H1 (cell line): ENCODE results near the gene KRT80. TPM values are rescaled to one million over a fixed set of nuclear protein-coding genes. Genes with fewer than 3 reads are reported as not detected.

Experiments used
- CTCF ChIA-PET: fragments of 300-600 bp; sonication (Branson Sonifier 250); formaldehyde crosslinking; loops from one replicate; lab custom pipeline; 2021; ENCODE audit not compliant: partially characterized antibody; lab: Charles Lee
- POLR2A ChIA-PET: fragments of 300-600 bp; sonication (Branson Sonifier 250); formaldehyde crosslinking; loops from one replicate; lab custom pipeline; 2021; ENCODE audit warnings: inconsistent platforms; ENCODE audit not compliant: partially characterized antibody; lab: Charles Lee
- DNase-seq, 2 experiments: peaks; one replicate each; pipeline versions ENCODE4 v3.0.0 to v3.0.0-alpha.2; 2010 to 2022; ENCODE audit warnings: low spot score in 2 of 2, low read depth in 1 of 2, mixed read lengths in 1 of 2
- FAIRE-seq: peaks from 2 replicates; lab custom pipeline; 2011; peaks lifted over from hg19 to GRCh38; lab: Jason Lieb, UNC
- H2AFZ ChIP-seq: 2 replicates; pipeline ENCODE4 v1.8.1; 2012; ENCODE audit warnings: low read length, inconsistent platforms
- H2AK5ac ChIP-seq: 2 replicates; pipeline ENCODE4 v1.6.1; 2013; ENCODE audit warnings: low read depth, low read length
- H2BK120ac ChIP-seq: replicated peaks from 2 replicates; pipeline ENCODE3; 2013; ENCODE audit warnings: low read depth, low read length, inconsistent platforms
- H2BK12ac ChIP-seq: 2 replicates; pipeline ENCODE4 v1.6.1; 2013; ENCODE audit warnings: low read depth, low read length
- H2BK15ac ChIP-seq: 2 replicates; pipeline ENCODE4 v1.6.1; 2013; ENCODE audit warnings: low read length
- H2BK20ac ChIP-seq: 2 replicates; pipeline ENCODE4 v1.6.1; 2013; ENCODE audit warnings: low read length
- H2BK5ac ChIP-seq: 2 replicates; pipeline ENCODE4 v1.6.1; 2013; ENCODE audit warnings: low read depth, low read length
- H3K14ac ChIP-seq: 2 replicates; pipeline ENCODE4 v1.6.1; 2013; ENCODE audit warnings: inconsistent platforms; ENCODE audit not compliant: insufficient read length
- H3K18ac ChIP-seq: 2 replicates; pipeline ENCODE4 v1.6.1; 2013; ENCODE audit warnings: low read length; ENCODE audit errors: extremely low read depth
- H3K23ac ChIP-seq: 2 replicates; pipeline ENCODE4 v1.6.1; 2013; ENCODE audit warnings: inconsistent platforms; ENCODE audit not compliant: insufficient read length
- H3K23me2 ChIP-seq: 2 replicates; pipeline ENCODE4 v1.6.1; 2013; ENCODE audit warnings: low read depth, low read length
- H3K27ac ChIP-seq: 2 replicates; pipeline ENCODE4 v1.6.1; 2011; ENCODE audit warnings: low read depth, low read length, inconsistent platforms
- H3K27me3 ChIP-seq, 4 experiments: replicated peaks in 1 of 4; 1 replicate in 1 of 4; 2 replicates in 3 of 4; pipeline versions ENCODE4 v1.6.1 to v1.8.1; 2011 to 2013; ENCODE audit warnings: low read length in 3 of 4, mild to moderate bottlenecking in 3 of 4, inconsistent platforms in 2 of 4, mixed read lengths in 2 of 4, moderate library complexity in 1 of 4; ENCODE audit not compliant: control insufficient read depth in 3 of 4, insufficient read depth in 3 of 4; ENCODE audit errors: extremely low read depth in 1 of 4
- H3K36me3 ChIP-seq, 4 experiments: 2 replicates each; pipeline versions ENCODE4 v1.6.1 to v1.8.1; 2011 to 2013; ENCODE audit warnings: mild to moderate bottlenecking in 4 of 4, low read length in 3 of 4, moderate library complexity in 2 of 4, control low read depth in 1 of 4, inconsistent platforms in 1 of 4; ENCODE audit not compliant: insufficient read depth in 4 of 4, control insufficient read depth in 2 of 4
- H3K4ac ChIP-seq: replicated peaks from 2 replicates; pipeline ENCODE3; 2013; ENCODE audit warnings: low read length, low read depth, mixed read lengths, inconsistent platforms; ENCODE audit not compliant: insufficient read length
- H3K4me1 ChIP-seq, 4 experiments: replicated peaks in 1 of 4; 1 replicate in 1 of 4; 2 replicates in 3 of 4; pipeline versions ENCODE4 v1.6.1 to v1.8.1; 2011 to 2013; ENCODE audit warnings: low read length in 3 of 4, inconsistent platforms in 2 of 4, mixed read lengths in 1 of 4; ENCODE audit not compliant: insufficient read depth in 4 of 4, control insufficient read depth in 3 of 4
- H3K4me2 ChIP-seq, 2 experiments: 2 replicates each; pipeline versions ENCODE4 v1.6.1 to v1.8.1; 2011 to 2013; ENCODE audit warnings: low read depth in 2 of 2, low read length in 2 of 2, control low read depth in 1 of 2, inconsistent platforms in 1 of 2, mild to moderate bottlenecking in 1 of 2; ENCODE audit not compliant: insufficient read depth in 1 of 2
- H3K4me3 ChIP-seq, 4 experiments: fragments of 200-600, 300-600 bp in 1 of 4; sonication (generic), shearing (Covaris generic), sonication (Bioruptor Twin) in 1 of 4; 2 replicates each; pipeline versions ENCODE4 v1.5.1 to v1.8.1; 2011 to 2016; ENCODE audit warnings: low read length in 4 of 4, low read depth in 3 of 4, control low read depth in 2 of 4, inconsistent platforms in 2 of 4, mild to moderate bottlenecking in 2 of 4, mixed read lengths in 1 of 4, moderate library complexity in 1 of 4; ENCODE audit not compliant: insufficient read depth in 2 of 4; ENCODE audit errors: extremely low read depth in 1 of 4
- H3K56ac ChIP-seq: replicated peaks from 2 replicates; pipeline ENCODE3; 2013; ENCODE audit warnings: low read depth, mild to moderate bottlenecking, mixed read lengths, low read length, inconsistent platforms; ENCODE audit not compliant: insufficient read length
- H3K79me1 ChIP-seq: 2 replicates; pipeline ENCODE4 v1.6.1; 2013; ENCODE audit warnings: low read depth, low read length, control low read depth
- H3K79me2 ChIP-seq, 2 experiments: 2 replicates each; pipeline versions ENCODE4 v1.6.1 to v1.8.1; 2012 to 2013; ENCODE audit warnings: low read length in 2 of 2, mild to moderate bottlenecking in 2 of 2, inconsistent platforms in 1 of 2; ENCODE audit not compliant: insufficient read depth in 2 of 2, control insufficient read depth in 1 of 2
- H3K9ac ChIP-seq, 4 experiments: replicated peaks in 1 of 4; 1 replicate in 1 of 4; 2 replicates in 3 of 4; pipeline versions ENCODE4 v1.6.1 to v1.8.1; 2011 to 2013; ENCODE audit warnings: low read depth in 3 of 4, low read length in 3 of 4, control low read depth in 2 of 4, mild to moderate bottlenecking in 2 of 4, moderate library complexity in 2 of 4, inconsistent platforms in 1 of 4; ENCODE audit errors: extremely low read depth in 1 of 4
- H3K9me3 ChIP-seq, 2 experiments: 2 replicates each; pipeline versions ENCODE4 v1.6.1 to v1.8.1; 2012 to 2013; ENCODE audit warnings: mild to moderate bottlenecking in 2 of 2, moderate library complexity in 2 of 2, control low read depth in 1 of 2, inconsistent platforms in 1 of 2, low read depth in 1 of 2, low read length in 1 of 2, mixed read lengths in 1 of 2; ENCODE audit not compliant: insufficient read depth in 2 of 2
- H4K20me1 ChIP-seq, 2 experiments: replicated peaks in 1 of 2; 2 replicates each; pipeline versions ENCODE3 to v1.8.1; 2011 to 2013; ENCODE audit warnings: inconsistent platforms in 2 of 2, low read length in 2 of 2, mild to moderate bottlenecking in 1 of 2; ENCODE audit not compliant: insufficient read depth in 2 of 2, control insufficient read depth in 1 of 2
- H4K5ac ChIP-seq: 2 replicates; pipeline ENCODE4 v1.6.1; 2013; ENCODE audit warnings: low read length, low read depth, mixed read lengths, inconsistent platforms; ENCODE audit not compliant: insufficient read length
- H4K8ac ChIP-seq: 2 replicates; pipeline ENCODE4 v1.8.0; 2013; ENCODE audit warnings: mild to moderate bottlenecking, moderate library complexity, low read length, inconsistent platforms; ENCODE audit not compliant: insufficient read depth; ENCODE audit errors: extremely low read depth
- H4K91ac ChIP-seq: replicated peaks from 2 replicates; pipeline ENCODE3; 2013; ENCODE audit warnings: low read length, mixed read lengths, inconsistent platforms; ENCODE audit not compliant: insufficient read length
- BRCA1 ChIP-seq: IDR thresholded peaks from 2 replicates; pipeline ENCODE4 v1.6.1; 2012; ENCODE audit warnings: low read depth, low read length, improper control_type of control experiment
- GABPA ChIP-seq: IDR thresholded peaks from 2 replicates; pipeline ENCODE4 v1.6.1; 2011; ENCODE audit warnings: mild to moderate bottlenecking, low read length, moderate library complexity, borderline replicate concordance; ENCODE audit not compliant: insufficient read depth
- TBP ChIP-seq: IDR thresholded peaks from 2 replicates; pipeline ENCODE4 v1.6.1; 2011; ENCODE audit warnings: low read depth, low read length, improper control_type of control experiment
- WGBS, 2 experiments: shearing (Covaris generic) in 1 of 2; methylation state at CpG; one replicate each; pipeline versions ENCODE4 v1.1.6 to v1.1.7; 2013 to 2015; ENCODE audit warnings: low lambda C conversion rate in 2 of 2, mixed read lengths in 2 of 2, inconsistent platforms in 1 of 2, low coverage in 1 of 2, missing lambda C conversion rate in 1 of 2; ENCODE audit not compliant: insufficient replicate concordance in 2 of 2, insufficient coverage in 1 of 2, insufficient read length in 1 of 2; ENCODE audit errors: extremely low coverage in 1 of 2, missing lambda C conversion rate in 1 of 2; 5-methylcytosine and 5-hydroxymethylcytosine counted together
- polyA plus RNA-seq, 7 experiments: library from polyadenylated mRNA; depleted of rRNA in 3 of 7; stranded (reverse) in 5 of 7; unstranded in 2 of 7; fragments of >200 nt in 5 of 7; fragments of 200-250 nt in 2 of 7; gene quantifications; 1 replicate in 5 of 7; 2 replicates in 1 of 7; 4 replicates in 1 of 7; pipeline versions ENCODE4 v1.2.1 to v1.2.3, GENCODE V29; 2011 to 2013; ENCODE audit warnings: missing spikeins in 2 of 7, mixed read lengths in 2 of 7
- total RNA-seq: library from RNA; stranded (reverse); fragmentation: NEBNext Ultra II Directional; extraction: Animal tissue kit (Norgen Biotek cat#: 25700); gene quantifications from 2 replicates; pipeline ENCODE4 v1.2.1, GENCODE V29; 2021

Gene KRT80
- total and polyA plus RNA-seq, 2 of the 8 experiments (the other 6 are each of a cell fraction or from before 2014, with no cell fraction given) = 0.05 TPM; not detected in 1

GRCh38 chr12:52193991-52194390 lies 2.2 kb upstream of the KRT80 start:
- H4K20me1 ChIP-seq = no peaks in the 10 kb centered on the region
- peaks cover 0 to 11% (median 6%) of the 10 kb centered on the region in 4 experiments; a peak in 4 of 7 replicates for H3K4me1 ChIP-seq
- H3K4me3 ChIP-seq = no peak overlapping the region
- H3K27ac ChIP-seq = no peak overlapping the region
- no peak overlapping the region for H2BK120ac ChIP-seq
- no peaks in the 10 kb centered on the region for H3K23me2 ChIP-seq
- no peak overlapping the region for H3K56ac ChIP-seq
- no peak overlapping the region for H3K23ac ChIP-seq
- no peak overlapping the region for H3K14ac ChIP-seq
- H3K18ac ChIP-seq = no peak overlapping the region
- H3K79me1 ChIP-seq = no peaks in the 10 kb centered on the region
- H3K79me2 ChIP-seq = no peaks in the 10 kb centered on the region
- no peak overlapping the region for H2AFZ ChIP-seq
- H3K4me2 ChIP-seq = no peak overlapping the region
- WGBS, 2 experiments = 81% methylated on average over 6 of the region's 6 CpGs; no CpG with 5 or more reads in 1 of the 2 experiments
- no peak overlapping the region for H4K8ac ChIP-seq
- no peak overlapping the region for H2BK5ac ChIP-seq
- no peak overlapping the region for H2BK12ac ChIP-seq
- no peak for DNase-seq
- ChIA-PET CTCF (interaction anchor here (0.6 to 3.6 kb wide), 12 partner anchors 19 to 854 kb away, joined by 3 to 18 read pairs (median 6); no protein-coding TSS in a partner anchor), POLR2A (interaction anchor here (2.2 kb wide), 1 partner anchor 10 kb away, joined by 9 read pairs; no protein-coding TSS in a partner anchor)
- no peak overlapping the region for H2BK20ac ChIP-seq
- no peak for FAIRE-seq
- no peaks in the 10 kb centered on the region for H3K9me3 ChIP-seq
- no peaks in the 10 kb centered on the region for H3K36me3 ChIP-seq
- no peak overlapping the region for H4K5ac ChIP-seq
- no peak overlapping the region for H4K91ac ChIP-seq
- no peak overlapping the region for H2AK5ac ChIP-seq
- H3K4ac ChIP-seq = no peak overlapping the region
- H3K27me3 ChIP-seq = no peaks in the 10 kb centered on the region
- no peak overlapping the region for H2BK15ac ChIP-seq
- TF ChIP-seq TBP (no peak), BRCA1 (no peak), GABPA (no peak)
- no peak overlapping the region for H3K9ac ChIP-seq
